Bronchus fibroblast of lung (primary cell): ENCODE measurements around the gene PRKAA1. TPM values are rescaled to one million over a fixed set of nuclear protein-coding genes. Genes with fewer than 3 reads are reported as not detected.

Experiments
- total RNA-seq: library from RNA; depleted of rRNA; stranded (reverse); fragments of >200 nt; gene quantifications from 2 replicates; pipeline ENCODE4 v1.2.3, GENCODE V29; 2015

The PRKAA1 gene
- total RNA-seq: 38.5 and 42.2 TPM in 2 replicates

DNA sequence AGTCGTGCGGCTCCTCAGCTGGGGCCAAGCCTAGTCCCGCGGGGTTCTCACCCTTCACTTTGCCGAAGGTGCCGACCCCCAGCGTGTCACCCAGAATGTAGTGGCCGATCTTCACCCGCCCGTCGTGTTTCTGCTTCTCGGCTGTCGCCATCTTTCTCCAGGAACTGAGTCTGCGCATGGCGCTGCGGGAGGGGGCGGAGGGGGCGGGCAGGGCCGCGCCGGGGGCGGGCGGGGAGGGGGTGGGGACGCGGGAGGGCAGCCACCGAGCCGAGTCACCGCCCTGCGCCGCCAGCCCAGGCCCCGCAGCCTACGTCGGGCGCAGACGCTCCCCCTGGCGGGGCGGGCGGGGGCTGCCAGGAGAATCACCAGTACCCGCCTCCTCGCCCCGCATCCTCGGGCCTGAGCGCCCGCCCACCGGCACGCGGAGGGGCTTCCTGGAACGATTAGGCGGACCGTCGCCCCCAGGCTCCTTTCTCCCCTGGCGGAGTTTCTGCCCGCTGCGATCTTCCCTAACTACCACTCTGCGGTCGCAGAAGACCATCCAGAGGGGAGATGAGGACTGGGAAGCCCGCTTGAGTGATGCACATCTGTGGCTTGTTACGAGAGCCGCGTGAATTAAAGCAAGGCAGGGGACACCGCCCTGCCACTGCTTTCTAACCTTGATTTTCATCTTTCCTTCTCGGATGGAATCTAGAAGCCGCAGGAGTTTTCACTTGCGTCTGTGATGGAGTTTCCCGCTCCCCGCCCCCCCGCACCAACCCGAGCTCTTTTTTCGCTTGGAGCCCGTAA lies at the start of gene PRKAA1:
Gene PRKAA1 (minus strand): TSS at position 363 of the 789 bp plus-strand sequence. CDS start 185 bp downstream, at position 178.

GRCh38 chr5:40841068-40841805 lies 43.1 kb upstream of the PRKAA1 start, which contains the start of gene CARD6:
CARD6 (plus strand) TSS chr5:40841367; CDS start chr5:40841383, 16 bp downstream.

DNA sequence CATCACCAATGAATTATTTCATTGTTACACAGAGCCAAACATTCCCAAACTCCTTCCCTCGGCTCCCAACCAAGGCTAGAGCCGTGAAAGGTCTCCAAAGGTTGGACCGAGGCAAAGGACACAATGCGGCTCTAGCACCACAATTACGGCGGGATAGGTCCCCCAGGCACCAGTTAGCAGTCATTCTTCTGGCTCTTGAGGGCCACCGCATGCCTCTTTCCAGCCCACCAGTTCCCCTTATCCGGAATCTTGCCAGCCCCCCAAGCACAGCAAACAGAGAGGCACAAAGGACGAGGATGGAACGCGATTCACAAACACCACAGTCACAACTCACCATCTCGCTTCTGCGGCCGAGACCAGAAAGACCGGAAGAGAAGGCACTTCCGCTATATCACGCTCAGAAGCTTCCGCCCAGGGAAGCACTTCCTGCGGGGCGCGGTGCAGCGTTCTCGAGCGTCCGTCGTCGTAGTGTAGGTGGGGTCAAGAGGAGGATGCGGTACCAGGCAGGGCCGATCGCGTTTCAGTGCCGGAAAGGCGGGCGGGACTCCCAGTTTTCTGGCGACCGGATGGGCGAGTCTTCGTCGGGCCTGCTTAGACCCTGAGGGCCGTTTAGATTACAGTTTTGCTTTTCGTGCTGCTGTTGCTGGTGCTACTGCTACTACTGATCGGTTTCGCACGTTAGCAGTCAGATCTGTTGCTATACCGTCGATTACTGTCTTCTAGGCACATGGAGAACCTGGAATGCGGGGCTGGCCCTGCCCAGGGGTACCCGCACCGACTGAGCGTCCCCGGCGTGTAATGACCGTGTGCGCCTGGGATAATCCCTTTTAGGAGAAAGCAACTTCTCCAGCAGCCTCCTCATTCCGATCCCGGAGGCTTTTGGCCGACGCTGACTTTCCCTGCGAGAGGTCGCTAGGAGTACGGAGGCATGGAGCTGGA lies 36.9 kb upstream of the PRKAA1 start, which contains the start of gene RPL37:
Gene RPL37 (minus strand): TSS at position 374 of the 939 bp plus-strand sequence. CDS start 37 bp downstream, at position 337.

DNA sequence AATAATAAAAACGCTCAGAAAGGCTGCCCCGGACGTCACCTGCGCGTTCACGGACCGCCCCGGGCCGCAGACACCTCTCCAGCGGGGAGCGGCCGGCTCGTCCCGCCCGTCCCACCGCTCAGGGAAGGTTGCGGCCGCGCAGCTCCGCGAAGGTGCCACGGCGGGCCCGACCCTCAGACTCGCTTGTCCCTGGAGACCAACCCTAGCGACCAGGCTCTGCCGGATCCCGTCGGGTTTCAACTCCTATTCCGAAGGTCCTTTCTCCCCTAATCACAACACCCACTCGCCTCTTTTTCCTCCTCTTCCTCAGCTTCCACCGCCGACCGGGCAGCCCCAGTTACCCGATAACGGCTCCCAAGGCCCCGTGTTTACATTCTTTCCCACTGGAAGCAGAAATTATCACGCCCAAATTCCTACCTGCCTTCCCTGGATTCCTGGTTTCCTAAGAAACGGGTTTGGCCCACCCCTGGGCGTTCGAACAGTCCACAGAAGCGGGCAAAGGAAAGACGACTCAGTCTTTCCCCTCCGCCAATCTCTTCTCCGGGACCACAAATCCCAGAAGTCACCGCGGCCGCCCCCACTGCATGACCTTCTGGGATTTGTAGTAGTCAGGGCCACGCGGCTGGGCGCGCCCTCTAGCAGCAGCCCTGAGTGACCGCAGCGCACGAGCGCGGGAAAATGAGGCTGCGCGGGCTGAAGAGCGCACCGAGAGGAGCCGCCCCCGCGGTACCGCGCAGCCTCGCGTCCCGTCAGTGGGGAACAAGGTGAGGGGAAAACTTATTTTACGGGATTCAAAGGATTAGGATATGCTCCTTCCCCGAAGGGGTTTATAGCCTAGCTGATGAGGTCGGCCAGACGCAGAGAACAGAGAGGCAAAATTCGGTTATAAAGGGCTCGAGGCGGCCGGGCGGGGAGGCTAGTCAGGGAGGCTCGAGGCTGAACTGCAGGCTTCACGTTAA lies 42.5 kb downstream of the PRKAA1 start, which contains the start of gene TTC33:
Gene TTC33 (minus strand): TSS at position 555 of the 959 bp plus-strand sequence. CDS start 8,943 bp downstream, outside the sequence.

Other genes with a start within 250 kb of the PRKAA1 start
- gene PTGER4, start 118.5 kb downstream of the PRKAA1 start, total RNA-seq: 26.6 and 34.1 TPM in 2 replicates
- 5.8 and 7.1 TPM in 2 replicates for gene TTC33, start 42.4 kb downstream of the PRKAA1 start, total RNA-seq
- 57.5 and 68.4 TPM in 2 replicates for gene RPL37, start 36.8 kb upstream of the PRKAA1 start, total RNA-seq
- 1.8 and 2.4 TPM in 2 replicates for gene CARD6, start 43.0 kb upstream of the PRKAA1 start, total RNA-seq
- 3.0 and 3.4 TPM in 2 replicates for gene C7, start 111.1 kb upstream of the PRKAA1 start, total RNA-seq